Nucleus accumbens (tissue), 56 donors: ENCODE results near the gene DNAJC22.
"Not testable (repeated sequence)": the region's sequence is repeated elsewhere in the genome, so short reads cannot be mapped to it uniquely, and the experiment has no call there.

Source experiments
- DNase-seq, 56 donors: peaks; one replicate each; lab custom pipeline; 2025; lab: John Stamatoyannopoulos, UW

DNAJC22 gene

DNA sequence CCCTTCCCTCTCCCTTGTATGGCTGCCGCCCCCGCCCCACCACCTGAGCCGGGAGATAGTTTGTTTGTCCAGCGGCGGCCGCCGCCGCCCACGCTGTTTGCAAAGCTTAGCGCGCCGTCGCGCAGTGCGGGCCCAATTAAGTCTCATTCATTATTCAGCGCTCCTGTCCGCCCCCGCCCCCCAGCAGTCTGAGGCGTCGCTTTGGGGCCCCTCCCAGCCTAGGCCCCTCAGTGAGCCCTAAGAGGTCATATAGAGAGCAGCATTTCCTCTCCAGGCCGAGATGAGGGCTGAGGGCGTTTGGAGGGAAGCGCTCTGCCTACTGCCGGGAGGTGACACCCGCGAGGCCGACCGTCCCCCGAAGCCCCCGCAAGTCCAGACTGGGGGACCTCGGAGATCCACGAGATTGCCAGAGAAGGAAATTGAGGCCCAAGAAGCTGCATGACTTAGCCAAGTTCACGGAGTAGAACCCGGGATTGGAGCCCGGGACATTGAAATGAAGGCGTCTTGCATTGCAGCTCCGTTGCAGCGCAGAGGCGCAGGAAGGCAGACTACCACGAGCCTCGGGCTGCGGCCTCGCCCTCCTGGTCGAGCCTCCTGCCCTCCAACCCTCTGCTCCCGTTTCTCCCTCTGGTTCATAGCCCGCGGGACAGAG lies at the start of gene DNAJC22:
Gene DNAJC22 (plus strand): TSS at position 230 of the 652 bp plus-strand sequence. CDS start 1,985 bp downstream, outside the sequence.
- peak in 2 of 56 donors; percentile 26 to 35 for DNase-seq

DNA sequence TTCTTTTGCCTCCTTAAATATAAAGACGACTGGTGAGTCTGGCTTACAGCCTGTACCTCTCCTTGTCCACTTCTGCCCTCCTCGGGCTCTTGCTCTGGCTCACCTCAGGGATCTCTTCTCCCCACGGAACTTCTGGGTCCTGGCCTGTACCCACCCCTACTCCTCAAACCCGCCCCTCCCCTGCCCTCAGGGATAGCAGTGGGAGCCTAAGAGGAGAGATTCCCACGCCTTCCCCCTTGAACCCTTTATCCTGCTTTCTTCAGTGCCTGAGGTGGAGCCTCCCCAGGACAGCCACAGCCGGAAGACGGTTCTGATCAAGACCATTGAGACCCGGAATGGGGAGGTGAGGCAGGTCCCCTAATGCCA lies 49.0 kb upstream of the DNAJC22 start:
- no peak for DNase-seq

DNA sequence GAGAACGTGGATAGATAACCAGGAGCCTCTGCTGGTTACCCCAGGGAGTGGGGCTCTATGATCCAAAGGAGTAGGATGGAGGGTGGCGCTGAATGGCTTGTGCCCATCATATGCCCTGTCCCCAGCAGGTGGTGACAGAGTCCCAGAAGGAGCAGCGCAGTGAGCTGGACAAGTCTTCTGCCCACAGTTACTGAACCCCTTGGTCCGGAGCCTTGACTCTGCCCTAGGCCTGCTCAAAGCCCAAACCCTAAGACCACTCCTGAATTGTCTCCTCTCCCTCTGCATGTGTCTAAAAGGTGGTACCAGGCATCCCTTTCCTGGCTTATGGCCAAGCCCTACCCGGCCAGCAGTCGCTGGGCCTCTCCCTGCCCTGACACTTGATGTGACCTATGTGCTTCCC lies 48.5 kb upstream of the DNAJC22 start:
- DNase-seq = no peak

DNA sequence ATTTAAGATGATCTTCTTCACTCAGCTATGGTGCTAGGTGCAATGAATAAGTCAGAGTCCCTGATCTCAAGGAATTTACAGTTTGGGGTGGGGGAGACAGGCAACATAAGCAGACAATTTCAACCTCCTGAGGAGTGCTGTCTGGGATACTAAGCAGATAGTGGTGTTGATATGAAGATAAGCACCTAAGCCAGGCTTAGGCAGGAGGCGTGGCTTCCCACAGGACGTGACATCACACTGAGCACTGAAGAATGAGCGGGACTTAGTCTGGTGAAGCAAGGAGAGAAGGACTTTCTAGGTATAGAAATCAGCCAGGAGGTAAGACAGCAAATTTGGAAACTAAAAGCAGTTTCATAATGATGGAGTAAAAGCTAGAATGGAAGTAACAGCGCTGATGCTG lies 44.9 kb upstream of the DNAJC22 start:
- DNase-seq = no peak

DNA sequence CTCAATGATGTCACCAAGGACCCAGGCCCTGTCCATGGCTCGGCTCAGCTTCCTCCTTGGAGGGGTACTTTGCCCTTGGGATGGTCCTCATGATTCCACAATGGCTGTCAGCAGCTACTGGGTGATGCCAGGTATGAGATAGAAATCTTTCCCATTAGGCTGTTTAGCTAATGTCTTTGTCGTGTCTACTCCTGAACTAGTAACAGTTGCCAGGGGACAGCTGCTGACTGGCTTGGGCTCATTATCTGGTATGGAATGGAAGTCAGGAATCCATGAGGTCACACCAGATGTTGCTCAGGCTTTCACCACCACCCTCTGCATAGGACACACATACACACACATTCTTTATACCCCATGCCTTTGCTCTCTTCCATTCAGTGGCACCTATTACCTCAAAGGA lies 42.5 kb upstream of the DNAJC22 start:
- no peak for DNase-seq

DNA sequence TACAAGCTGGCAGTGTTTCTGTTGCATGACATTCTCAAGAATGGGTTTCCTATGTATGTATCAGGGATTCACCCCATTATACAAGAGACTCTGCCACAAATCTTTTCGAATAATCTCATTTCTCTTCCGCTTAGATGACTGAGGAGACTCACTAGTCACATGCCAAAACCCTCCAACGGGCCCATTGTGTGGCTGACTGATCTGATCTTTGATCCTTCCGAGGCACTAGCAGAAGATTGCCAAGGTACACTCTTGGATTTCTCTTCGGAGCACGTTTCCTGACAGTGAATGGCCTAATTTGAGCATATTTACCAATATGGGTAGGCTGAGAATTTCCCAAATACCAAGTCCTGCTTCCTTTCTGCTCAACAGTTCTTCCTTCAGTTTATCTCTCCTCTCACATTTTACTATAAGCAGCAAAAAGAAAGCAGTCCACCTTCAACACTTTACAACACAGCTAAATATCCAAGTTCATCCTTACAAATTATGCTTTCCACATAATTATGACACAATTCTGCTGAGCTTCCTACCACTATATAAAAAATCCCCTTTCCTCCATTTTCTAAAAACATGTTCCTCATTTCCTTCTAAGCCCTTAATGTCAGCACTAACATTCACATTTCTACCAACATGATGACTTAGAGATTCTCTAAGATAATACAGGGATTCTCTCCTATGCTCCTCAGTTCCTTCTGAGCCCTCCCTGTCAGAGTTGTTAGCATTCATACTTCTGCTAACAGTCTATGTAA lies 40.8 kb upstream of the DNAJC22 start:
- no peak for DNase-seq

GRCh38 chr12:49309386-49309785 lies 37.3 kb upstream of the DNAJC22 start:
- no peak for DNase-seq

DNA sequence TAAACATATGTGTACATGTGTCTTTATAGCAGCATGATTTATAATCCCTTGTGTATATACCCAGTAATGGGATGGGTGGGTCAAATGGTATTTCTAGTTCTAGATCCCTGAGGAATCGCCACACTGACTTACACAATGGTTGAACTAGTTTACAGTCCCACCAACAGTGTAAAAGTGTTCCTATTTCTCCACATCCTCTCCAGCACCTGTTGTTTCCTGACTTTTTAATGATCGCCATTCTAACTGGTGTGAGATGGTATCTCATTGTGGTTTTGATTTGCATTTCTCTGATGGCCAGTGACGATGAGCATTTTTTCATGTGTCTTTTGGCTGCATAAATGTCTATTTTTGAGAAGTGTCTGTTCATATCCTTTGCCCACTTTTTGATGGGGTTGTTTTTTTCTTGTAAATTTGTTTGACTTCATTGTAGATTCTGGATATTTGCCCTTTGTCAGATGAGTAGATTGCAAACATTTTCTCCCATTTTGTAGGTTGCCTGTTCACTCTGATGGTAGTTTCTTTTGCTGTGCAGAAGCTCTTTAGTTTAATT lies 36.2 kb upstream of the DNAJC22 start:
- not testable (repeated sequence) for DNase-seq

GRCh38 chr12:49314811-49315210 lies 31.9 kb upstream of the DNAJC22 start:
- DNase-seq = no peak

DNA sequence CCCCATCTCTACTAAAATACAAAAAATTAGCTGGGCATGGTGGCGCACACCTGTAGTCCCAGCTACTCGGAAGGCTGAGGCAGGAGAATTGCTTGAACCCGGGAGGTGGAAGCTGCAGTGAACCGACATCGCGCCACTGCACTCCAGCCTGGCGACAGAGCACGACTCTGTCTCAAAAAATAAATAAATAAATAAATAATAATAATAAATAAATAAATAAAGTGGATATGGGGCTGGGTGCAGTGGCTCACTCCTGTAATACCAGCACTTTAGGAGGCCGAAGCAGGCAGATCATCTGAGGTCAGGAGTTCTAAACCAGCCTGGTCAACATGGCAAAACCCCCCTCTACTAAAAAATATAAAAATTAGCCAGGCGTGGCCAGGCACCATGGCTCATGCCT lies 29.6 kb upstream of the DNAJC22 start:
- DNase-seq = not testable (repeated sequence)

DNA sequence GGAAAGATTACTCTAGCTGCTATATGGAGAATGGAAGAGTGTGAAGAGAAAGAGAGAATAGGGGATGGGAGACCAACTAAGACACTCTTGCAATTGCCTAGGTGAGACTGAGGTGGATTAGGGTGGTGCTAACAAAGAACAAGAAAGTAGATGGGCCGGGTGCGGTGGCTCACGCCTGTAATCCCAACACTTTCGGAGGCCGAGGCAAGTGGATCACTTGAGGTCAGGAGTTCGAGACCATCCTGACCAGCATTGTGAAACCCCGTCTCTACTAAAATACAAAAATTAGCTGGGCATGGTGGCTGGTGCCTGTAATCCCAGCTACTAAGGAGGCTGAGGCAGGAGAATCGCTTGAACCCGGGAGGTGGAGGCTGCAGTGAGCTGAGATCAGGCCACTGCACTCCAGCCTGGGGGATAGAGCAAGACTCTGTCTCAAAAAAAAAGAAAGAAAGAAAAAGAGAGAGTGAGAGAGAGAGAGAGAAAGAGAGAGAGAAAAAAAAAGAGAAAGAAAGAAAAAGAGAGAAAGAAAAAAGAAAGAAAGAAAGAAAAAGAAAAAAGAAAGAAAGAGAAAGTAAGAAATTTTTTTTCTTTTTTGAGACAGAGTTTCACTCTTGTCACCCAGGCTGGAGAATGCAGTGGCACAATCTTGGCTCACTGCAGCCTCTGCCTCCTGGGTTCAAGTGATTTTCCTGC lies 26.1 kb upstream of the DNAJC22 start:
- DNase-seq = not testable (repeated sequence)

DNA sequence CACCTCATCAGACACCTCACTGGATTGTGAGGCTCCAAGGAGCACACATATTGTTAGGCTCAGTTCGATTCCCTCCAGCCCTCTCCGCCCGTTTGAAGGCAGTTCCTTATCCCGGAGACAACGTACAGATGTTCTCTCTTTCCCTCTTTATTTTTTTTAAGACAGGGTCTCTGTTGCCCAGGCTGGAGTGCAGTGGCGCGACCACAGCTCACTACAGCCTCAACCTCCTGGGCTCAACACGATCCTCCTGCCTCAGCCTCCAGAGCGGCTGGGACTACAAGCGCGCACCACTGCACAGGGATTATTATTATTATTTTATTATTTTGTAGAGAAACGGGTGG lies 24.4 kb upstream of the DNAJC22 start:
- no peak for DNase-seq

DNA sequence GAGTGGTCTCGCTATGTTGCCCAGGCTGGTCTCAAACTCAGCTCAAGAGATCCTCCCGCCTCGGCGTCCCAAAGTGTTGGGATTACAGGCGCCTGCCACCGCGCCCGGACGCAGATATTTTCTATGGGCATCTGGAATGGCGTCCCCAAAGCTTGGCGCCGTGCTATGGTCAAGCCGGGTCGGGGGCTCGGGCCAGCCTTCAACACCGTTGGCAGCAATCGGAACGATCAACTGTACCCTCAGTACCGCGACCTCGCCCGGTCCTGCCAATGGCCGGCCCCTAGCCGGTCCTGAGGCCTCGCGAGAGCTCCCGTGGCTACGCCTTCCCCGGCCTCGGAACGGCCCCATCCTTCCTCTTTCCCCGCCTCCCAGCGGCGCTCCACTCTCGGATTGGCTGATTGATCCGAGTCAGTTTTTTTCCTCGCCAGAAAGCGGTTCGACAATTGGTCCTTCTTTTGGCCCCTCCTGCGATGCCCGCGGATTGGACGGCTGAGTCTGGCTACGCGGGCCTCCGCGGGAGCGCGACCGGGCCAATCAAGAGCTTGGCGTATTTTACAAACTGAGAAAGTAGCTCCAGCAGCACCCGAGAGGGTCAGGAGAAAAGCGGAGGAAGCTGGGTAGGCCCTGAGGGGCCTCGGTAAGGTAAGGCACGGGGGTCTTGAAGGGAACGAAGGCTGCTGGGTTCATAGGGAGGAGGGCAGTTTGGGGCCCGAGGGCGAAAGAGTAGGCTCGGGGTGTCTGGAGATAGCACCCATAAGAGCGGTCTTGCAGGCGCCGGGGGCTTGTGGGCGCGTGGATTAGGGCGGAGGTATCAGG lies 23.8 kb upstream of the DNAJC22 start, which contains the start of gene TROAP:
Gene TROAP (plus strand): TSS at position 548 of the 816 bp plus-strand sequence. CDS start 354 bp downstream, outside the sequence.
- DNase-seq = peak; percentile 67 to 99 (median 96)

DNA sequence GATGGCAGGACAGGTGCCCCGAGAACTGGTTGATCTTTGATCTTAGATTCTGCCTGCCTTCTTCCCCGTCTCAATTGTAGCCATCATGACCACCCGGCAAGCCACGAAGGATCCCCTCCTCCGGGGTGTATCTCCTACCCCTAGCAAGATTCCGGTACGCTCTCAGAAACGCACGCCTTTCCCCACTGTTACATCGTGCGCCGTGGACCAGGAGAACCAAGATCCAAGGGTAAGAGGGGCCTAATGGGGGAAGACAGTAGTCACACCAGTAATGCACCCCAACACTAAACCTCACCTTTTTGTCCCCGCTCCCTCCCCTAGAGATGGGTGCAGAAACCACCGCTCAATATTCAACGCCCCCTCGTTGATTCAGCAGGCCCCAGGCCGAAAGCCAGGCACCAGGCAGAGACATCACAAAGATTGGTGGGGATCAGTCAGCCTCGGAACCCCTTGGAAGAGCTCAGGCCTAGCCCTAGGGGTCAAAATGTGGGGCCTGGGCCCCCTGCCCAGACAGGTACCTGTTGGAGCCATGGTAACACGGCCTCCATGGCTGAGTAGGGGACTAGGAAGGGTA lies 23.1 kb upstream of the DNAJC22 start:
- no peak for DNase-seq

- DNase-seq = no peak
These were observed 21.1 kb upstream of the DNAJC22 start for GRCh38 chr12:49325606-49326005.

- no peak for DNase-seq
These were observed 19.3 kb upstream of the DNAJC22 start for GRCh38 chr12:49327368-49327767.

GRCh38 chr12:49327887-49328286 lies 18.8 kb upstream of the DNAJC22 start:
- no peak for DNase-seq

- no peak for DNase-seq
These were observed 17.9 kb upstream of the DNAJC22 start for GRCh38 chr12:49328816-49329215.

DNA sequence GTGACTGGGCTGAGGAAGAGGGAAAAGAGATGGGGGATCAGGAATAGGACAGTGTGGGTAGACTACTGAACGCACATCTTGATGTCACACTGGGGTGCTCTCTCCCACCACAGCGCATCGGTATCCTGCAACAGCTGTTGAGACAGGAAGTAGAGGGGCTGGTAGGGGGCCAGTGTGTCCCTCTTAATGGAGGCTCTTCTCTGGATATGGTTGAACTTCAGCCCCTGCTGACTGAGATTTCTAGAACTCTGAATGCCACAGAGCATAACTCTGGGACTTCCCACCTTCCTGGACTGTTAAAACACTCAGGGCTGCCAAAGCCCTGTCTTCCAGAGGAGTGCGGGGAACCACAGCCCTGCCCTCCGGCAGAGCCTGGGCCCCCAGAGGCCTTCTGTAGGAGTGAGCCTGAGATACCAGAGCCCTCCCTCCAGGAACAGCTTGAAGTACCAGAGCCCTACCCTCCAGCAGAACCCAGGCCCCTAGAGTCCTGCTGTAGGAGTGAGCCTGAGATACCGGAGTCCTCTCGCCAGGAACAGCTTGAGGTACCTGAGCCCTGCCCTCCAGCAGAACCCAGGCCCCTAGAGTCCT lies 16.6 kb upstream of the DNAJC22 start:
- no peak for DNase-seq
